ENCODE measurements around the gene SIX2.

GRCh38 chr2:45044916-45045315, 35.7 kb upstream of the SIX2 start:
- TF ChIP-seq CTCF (IDR thresholded peaks at IDR 0.05): no peak
- no peak for TF ChIP-seq REST (IDR thresholded peaks at IDR 0.05; ENCODE audit: insufficient read depth in 1 of 2, low read depth in 2 of 2, low read length in 1 of 2)
- TF ChIP-seq SIN3A (IDR thresholded peaks at IDR 0.05; ENCODE audit: borderline replicate concordance, insufficient read depth, low read depth, low read length): no peak
